Small intestine (tissue), 7 donors: Measurements from ENCODE around the gene TPI1. TPM values are rescaled to one million over a fixed set of nuclear protein-coding genes. Genes with fewer than 3 reads are reported as not detected.

Experiments used
- DNase-seq, 2 donors: peaks; one replicate each; pipeline versions ENCODE4 v3.0.0 to v3.0.0-alpha.2; 2013
- FAIRE-seq: peaks from 2 replicates; lab custom pipeline; 2012; peaks lifted over from hg19 to GRCh38; lab: Jason Lieb, UNC
- H3K27ac ChIP-seq, 3 donors: one replicate each; pipeline ENCODE4 v1.5.1; 2013; ENCODE audit warnings: low read length in 2 of 3, mild to moderate bottlenecking in 2 of 3, control low read depth in 1 of 3, inconsistent platforms in 1 of 3, low read depth in 1 of 3, moderate library complexity in 1 of 3
- H3K27me3 ChIP-seq, 3 donors: one replicate each; pipeline ENCODE4 v1.6.1; 2013; ENCODE audit warnings: low read length in 3 of 3, inconsistent platforms in 1 of 3; ENCODE audit not compliant: control insufficient read depth in 3 of 3, insufficient read depth in 3 of 3
- H3K36me3 ChIP-seq, 3 donors: one replicate each; pipeline ENCODE4 v1.6.1; 2013; ENCODE audit warnings: low read length in 3 of 3, inconsistent platforms in 1 of 3, low read depth in 1 of 3, mild to moderate bottlenecking in 1 of 3, moderate library complexity in 1 of 3; ENCODE audit not compliant: control insufficient read depth in 3 of 3, insufficient read depth in 2 of 3
- H3K4me1 ChIP-seq, 3 donors: one replicate each; pipeline ENCODE4 v1.6.1; 2013; ENCODE audit warnings: low read length in 2 of 3, inconsistent platforms in 1 of 3, low read depth in 1 of 3, mild to moderate bottlenecking in 1 of 3, moderate library complexity in 1 of 3; ENCODE audit not compliant: control insufficient read depth in 3 of 3, insufficient read depth in 2 of 3
- H3K4me3 ChIP-seq, 3 donors: one replicate each; pipeline ENCODE4 v1.5.1; 2013; ENCODE audit warnings: low read length in 3 of 3, control low read depth in 1 of 3, inconsistent platforms in 1 of 3, low read depth in 1 of 3, mild to moderate bottlenecking in 1 of 3, moderate library complexity in 1 of 3
- H3K9me3 ChIP-seq, 2 donors: one replicate each; pipeline ENCODE4 v1.6.1; 2013; ENCODE audit warnings: low read depth in 1 of 2, low read length in 1 of 2; ENCODE audit not compliant: control insufficient read depth in 2 of 2, insufficient read depth in 1 of 2
- WGBS, 3 donors: extraction: QIAGEN DNeasy Blood & Tissue Kit; methylation state at CpG; one replicate each; pipeline ENCODE4 v1.1.7; 2013; 5-methylcytosine and 5-hydroxymethylcytosine counted together
- polyA plus RNA-seq, 4 donors: library from polyadenylated mRNA; stranded (reverse) in 3 of 4; unstranded in 1 of 4; fragments of 200-250 nt in 3 of 4; fragments of 120-200 nt in 1 of 4; gene quantifications; one replicate each; pipeline versions ENCODE4 v1.2.1 to v1.2.3, GENCODE V29; 2013
- donor health status: healthy with polysubstance abuse.
- donor health status: control.
- donor health status: control.
- donor health status: Bipolar disorder and iron deficiency.
- donor health status: healthy.

TPI1 gene
- polyA plus RNA-seq, 4 donors, result 574 to 1,439 (median 1,040) TPM

- FAIRE-seq (no peak), DNase-seq (no peak)
- peaks cover 0 to 30% (median 0%) of the 10 kb centered on the region in 3 donors for H3K4me1 ChIP-seq
- peaks cover 0 to 71% (median 3%) of the 10 kb centered on the region in 3 donors for H3K36me3 ChIP-seq
- WGBS, 3 donors, result 88 to 91% (median 90%) methylated on average over 7 of the region's 7 CpGs
- no peaks in the 10 kb centered on the region for H3K27me3 ChIP-seq
- H3K9me3 ChIP-seq, result no peaks in the 10 kb centered on the region
- H3K4me3 ChIP-seq, result no peak overlapping the region
- H3K27ac ChIP-seq, result no peak overlapping the region
These were observed 20.9 kb upstream of the TPI1 start for GRCh38 chr12:6846316-6846869.

DNA sequence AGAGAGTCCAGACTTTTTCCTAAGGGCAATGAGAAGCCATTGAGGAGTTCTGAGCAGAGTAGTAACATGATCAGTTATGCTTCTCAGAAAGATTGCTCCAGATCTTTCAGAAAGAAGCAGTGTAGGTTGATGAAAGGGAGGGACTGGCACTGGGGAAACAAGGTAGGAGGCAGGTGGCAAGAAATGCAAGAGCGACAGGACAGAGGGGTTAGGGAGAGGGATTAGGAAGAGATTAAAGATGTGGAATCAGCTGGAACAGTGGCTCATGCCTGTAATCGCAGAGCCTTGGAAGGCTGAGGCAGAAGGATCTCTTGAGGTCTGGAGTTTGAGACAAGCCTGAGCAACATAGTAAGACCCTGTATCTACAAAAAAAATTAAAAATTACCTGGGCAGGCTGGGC lies 19.7 kb upstream of the TPI1 start:
- WGBS, 3 donors, result 96 to 100% (median 96%) methylated on average over 2 of the region's 2 CpGs
- H3K27ac ChIP-seq, result no peak overlapping the region
- peaks cover 0 to 68% (median 3%) of the 10 kb centered on the region in 3 donors for H3K36me3 ChIP-seq
- no peaks in the 10 kb centered on the region for H3K27me3 ChIP-seq
- no peaks in the 10 kb centered on the region for H3K9me3 ChIP-seq
- no peak for FAIRE-seq
- no peak overlapping the region for H3K4me3 ChIP-seq
- H3K4me1 ChIP-seq, result peaks cover 0 to 22% (median 0%) of the 10 kb centered on the region in 3 donors
- no peak for DNase-seq

- 80 to 94% (median 82%) methylated on average over 2 of the region's 2 CpGs for WGBS, 3 donors
- peaks cover 0 to 27% (median 5%) of the 10 kb centered on the region in 3 donors for H3K4me1 ChIP-seq
- DNase-seq (no peak), FAIRE-seq (no peak)
- H3K9me3 ChIP-seq, result no peaks in the 10 kb centered on the region
- no peaks in the 10 kb centered on the region for H3K27me3 ChIP-seq
- no peak overlapping the region for H3K4me3 ChIP-seq
- H3K36me3 ChIP-seq, result peaks cover 0 to 59% (median 3%) of the 10 kb centered on the region in 3 donors
- no peak overlapping the region for H3K27ac ChIP-seq
These were observed 17.9 kb upstream of the TPI1 start for GRCh38 chr12:6849427-6849826.

DNA sequence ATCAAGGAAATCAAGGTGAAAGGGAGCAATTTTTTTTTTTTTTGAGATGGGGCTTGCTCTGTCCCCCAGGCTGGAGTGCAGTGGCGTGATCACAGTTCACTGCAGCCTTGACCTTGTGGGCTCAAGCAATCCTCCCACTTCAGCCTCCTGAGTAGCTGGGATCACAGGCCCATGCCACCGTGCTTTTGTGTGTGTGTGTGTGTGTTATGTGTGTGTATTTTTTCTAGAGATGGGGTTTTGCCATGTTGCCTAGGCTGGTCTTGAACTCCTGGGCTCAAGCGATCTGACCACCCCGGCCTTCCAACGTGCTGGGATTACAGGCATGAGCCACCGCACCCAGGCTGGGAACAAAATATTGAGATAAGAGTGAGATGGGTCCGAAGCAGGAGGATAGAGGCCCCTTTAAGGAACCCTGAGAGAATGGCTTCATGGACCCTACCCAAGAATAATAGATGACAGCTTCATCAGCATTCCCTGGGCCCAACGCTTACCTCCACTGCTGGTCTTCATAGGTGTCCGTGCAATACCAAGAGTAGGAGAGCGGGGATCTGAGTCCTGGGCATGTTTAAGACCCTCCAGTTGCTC lies 17.3 kb upstream of the TPI1 start:
- FAIRE-seq (no peak), DNase-seq (no peak)
- H3K27me3 ChIP-seq, result no peaks in the 10 kb centered on the region
- peaks cover 0 to 27% (median 5%) of the 10 kb centered on the region in 3 donors for H3K4me1 ChIP-seq
- peak overlapping the region in 2 of 3 donors; percentile 58 to 72 for H3K4me3 ChIP-seq
- 82 to 83% (median 82%) methylated on average over 10 of the region's 10 CpGs for WGBS, 3 donors
- peak overlapping the region; percentile 52 to 99 (median 68) for H3K27ac ChIP-seq
- H3K36me3 ChIP-seq, result peaks cover 0 to 58% (median 3%) of the 10 kb centered on the region in 3 donors
- no peaks in the 10 kb centered on the region for H3K9me3 ChIP-seq

DNA sequence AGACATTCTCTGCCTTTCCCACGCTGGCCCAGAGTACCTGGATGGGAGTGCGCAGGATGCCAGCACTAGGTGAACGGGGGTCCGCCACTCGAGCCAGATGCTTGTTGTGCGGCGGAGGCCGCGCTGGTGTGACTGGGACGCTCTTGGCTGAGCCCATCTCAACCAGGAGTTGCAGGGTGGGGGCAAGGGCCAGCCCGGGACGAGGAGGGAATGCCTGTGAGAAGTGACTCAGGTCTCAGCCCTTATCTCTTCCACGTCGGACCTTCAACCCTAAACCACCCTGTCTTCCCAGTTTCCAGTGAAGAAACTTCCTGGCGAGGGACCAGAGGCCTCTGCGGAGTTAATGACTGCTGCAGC lies 16.6 kb upstream of the TPI1 start:
- DNase-seq, result peak; percentile 94 to 98

DNA sequence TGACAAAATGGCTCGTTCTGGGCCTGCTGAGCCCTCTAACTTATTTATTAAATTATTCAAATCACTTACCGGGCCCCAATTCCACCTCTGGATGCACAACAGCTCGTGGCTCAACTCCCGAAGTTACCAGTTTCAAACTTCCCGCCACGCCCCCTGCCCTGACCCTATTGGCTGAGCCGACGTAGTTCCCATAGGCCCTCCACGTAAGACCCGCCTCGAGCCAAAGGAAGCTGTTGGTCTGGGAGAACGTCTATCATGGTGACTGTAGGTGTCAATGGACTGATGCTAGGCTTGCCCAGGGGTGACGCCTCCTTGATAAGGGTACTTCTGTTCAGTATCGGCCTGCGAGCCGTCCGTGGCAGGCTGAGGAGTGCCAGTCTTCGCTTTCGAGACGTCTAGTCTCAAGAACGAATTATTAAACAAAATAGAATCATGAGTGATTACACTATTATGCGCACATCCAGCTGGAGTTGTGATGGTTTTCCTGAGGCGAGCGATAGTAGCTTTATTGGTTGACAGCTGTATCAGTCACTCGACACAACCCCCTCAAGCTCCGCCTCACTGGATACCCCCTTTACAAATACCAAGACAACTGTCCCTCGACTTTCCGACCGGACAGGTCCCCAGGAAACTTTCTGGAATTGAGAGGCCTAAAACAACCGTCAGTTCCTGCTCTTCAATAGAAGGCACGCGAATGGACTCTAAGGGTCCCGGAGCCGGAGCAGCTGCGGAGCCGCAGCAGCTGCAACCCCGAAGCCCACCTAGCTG lies 16.0 kb upstream of the TPI1 start, which contains the start of gene CDCA3:
Gene CDCA3, minus strand, starts transcription at position 134 of the 768 bp plus-strand sequence. CDS start 334 bp downstream, outside the sequence.
- H3K36me3 ChIP-seq, result peaks cover 3 to 57% (median 3%) of the 10 kb centered on the region in 3 donors
- peak; percentile 97 to 100 for DNase-seq
- peaks cover 0 to 27% (median 5%) of the 10 kb centered on the region in 3 donors for H3K4me1 ChIP-seq
- peak within 1 kb of the TSS; percentile 55 to 72 (median 58) for H3K4me3 ChIP-seq
- H3K27ac ChIP-seq, result peak within 1 kb of the TSS; percentile 92 to 99 (median 95)
- FAIRE-seq, result peak; percentile 51
- no peaks in the 10 kb centered on the region for H3K27me3 ChIP-seq
- no peaks in the 10 kb centered on the region for H3K9me3 ChIP-seq
- 0 to 1% (median 0%) methylated on average over 37 of the region's 37 CpGs for WGBS, 3 donors

More for the DNA sequence above, 16.6 kb upstream of the TPI1 start:
- Histone ChIP-seq H3K27ac (peak overlapping the region; percentile 52 to 99 (median 95)), H3K36me3 (peaks cover 2 to 57% (median 3%) of the 10 kb centered on the region in 3 donors), H3K27me3 (no peaks in the 10 kb centered on the region), H3K9me3 (no peaks in the 10 kb centered on the region), H3K4me3 (peak overlapping the region in 2 of 3 donors; percentile 58 to 72), H3K4me1 (peaks cover 0 to 27% (median 5%) of the 10 kb centered on the region in 3 donors)
- FAIRE-seq, result no peak
- 7 to 25% (median 19%) methylated on average over 16 of the region's 16 CpGs for WGBS, 3 donors

DNA sequence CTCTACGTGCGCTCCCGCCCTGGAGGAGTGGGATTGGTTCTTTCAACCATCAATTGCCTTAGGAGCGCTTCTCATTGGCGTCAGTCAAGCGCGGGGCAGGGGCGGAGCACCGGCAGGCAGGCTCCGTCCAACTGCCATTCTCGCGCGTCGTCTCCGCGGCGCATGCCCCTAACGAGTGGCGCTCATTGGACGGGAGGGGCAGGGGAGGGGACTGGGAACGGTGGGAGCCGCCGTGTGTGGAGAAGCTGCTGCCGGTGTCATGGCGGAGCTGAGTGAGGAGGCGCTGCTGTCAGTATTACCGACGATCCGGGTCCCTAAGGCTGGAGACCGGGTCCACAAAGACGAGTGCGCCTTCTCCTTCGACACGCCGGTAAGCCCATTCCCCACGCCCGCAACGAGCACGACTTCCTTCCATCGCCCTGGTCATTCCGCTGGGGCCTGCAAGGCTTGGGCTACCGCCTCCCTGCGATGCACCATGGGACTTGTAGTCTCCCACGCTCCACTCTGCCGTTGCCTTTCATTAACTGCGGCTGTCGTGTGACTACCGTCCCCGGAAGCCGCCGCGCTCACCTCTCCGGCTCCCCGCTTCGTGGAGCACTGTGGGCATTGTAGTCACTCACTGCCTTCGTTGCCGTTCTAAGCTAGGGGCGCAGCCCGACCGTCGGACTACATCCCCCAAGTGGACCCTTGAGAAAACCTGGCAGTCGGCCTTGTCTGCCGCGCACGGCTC lies 15.2 kb upstream of the TPI1 start, which contains the start of gene USP5:
Gene USP5, plus strand, starts transcription at position 230 of the 730 bp plus-strand sequence. Its CDS starts 30 bp downstream, at position 260.
- Histone ChIP-seq H3K36me3 (peaks cover 3 to 57% (median 5%) of the 10 kb centered on the region in 3 donors), H3K27ac (peak within 1 kb of the TSS; percentile 92 to 99 (median 95)), H3K9me3 (no peaks in the 10 kb centered on the region), H3K4me1 (peaks cover 0 to 27% (median 5%) of the 10 kb centered on the region in 3 donors), H3K4me3 (peak within 1 kb of the TSS; percentile 54 to 72 (median 55)), H3K27me3 (no peaks in the 10 kb centered on the region)
- peak; percentile 100 for DNase-seq
- peak; percentile 30 for FAIRE-seq
- 0% methylated on average over 65 of the region's 65 CpGs for WGBS, 3 donors
